PC-3 (cell line): ENCODE measurements around the gene RPRM. TPM values are rescaled to one million over a fixed set of nuclear protein-coding genes. Genes with fewer than 3 reads are reported as not detected.
A peak's percentile ranks its signal among the peaks of the same experiment; 100 is the strongest.

Experiments
- ATAC-seq: fragments of 200-7000 bp; cut with Tn5 transposase; 2 replicates; pipeline ENCODE4 v1.9.1; 2020; ENCODE audit warnings: mild to moderate bottlenecking, moderate library complexity
- BruUV-seq: library from RNA; stranded (reverse); fragments of 400-500 nt; replicated peaks from 2 replicates; lab custom pipeline; 2021; lab: Mats Ljungman, UMichigan
- CTCF ChIA-PET: fragments of 300-600 bp; sonication (Branson Sonifier 250); formaldehyde crosslinking; loops from one replicate; lab custom pipeline; 2022; ENCODE audit warnings: antibody characterized with exemption; lab: Charles Lee
- POLR2A ChIA-PET: fragments of 300-600 bp; sonication (Branson Sonifier 250); formaldehyde crosslinking; loops from one replicate; lab custom pipeline; 2022; ENCODE audit warnings: antibody characterized with exemption; ENCODE audit not compliant: unreplicated experiment; lab: Charles Lee
- DNase-seq: peaks from one replicate; pipeline ENCODE4 v3.0.0-alpha.2; 2015
- H2AFZ ChIP-seq: fragments of 300-600 bp; sonication (generic); 2 replicates; pipeline ENCODE4 v1.6.0; 2016; ENCODE audit warnings: antibody characterized with exemption, low read length
- H3F3A ChIP-seq: fragments of 300-600 bp; sonication (generic); one replicate; pipeline ENCODE4 v1.6.0; 2017; ENCODE audit warnings: antibody characterized with exemption, low read length, control low read depth, mild to moderate bottlenecking; ENCODE audit not compliant: unreplicated experiment
- H3K27ac ChIP-seq: fragments of 300-600 bp; sonication (generic); 2 replicates; pipeline ENCODE4 v1.5.1; 2016; ENCODE audit warnings: mild to moderate bottlenecking, low read length
- H3K27me3 ChIP-seq: fragments of 300-600 bp; sonication (generic); 2 replicates; pipeline ENCODE4 v1.6.1; 2016; ENCODE audit warnings: low read length, mixed read lengths
- H3K36me3 ChIP-seq: fragments of 300-600 bp; sonication (generic); 2 replicates; pipeline ENCODE4 v1.6.1; 2016; ENCODE audit warnings: low read depth, mixed run types, low read length, mixed read lengths
- H3K4me1 ChIP-seq: fragments of 300-600 bp; sonication (generic); 2 replicates; pipeline ENCODE4 v1.5.1; 2016; ENCODE audit warnings: low read length; ENCODE audit not compliant: insufficient read depth
- H3K4me2 ChIP-seq: fragments of 300-600 bp; sonication (generic); 2 replicates; pipeline ENCODE4 v1.6.0; 2016; ENCODE audit warnings: low read length
- H3K4me3 ChIP-seq: fragments of 300-600 bp; sonication (generic); 2 replicates; pipeline ENCODE4 v1.5.1; 2016; ENCODE audit warnings: mild to moderate bottlenecking, low read length, mixed read lengths
- H3K79me2 ChIP-seq: fragments of 300-600 bp; sonication (generic); 2 replicates; pipeline ENCODE4 v1.6.1; 2017; ENCODE audit warnings: low read length, mixed read lengths
- H3K9ac ChIP-seq: fragments of 300-600 bp; sonication (generic); 2 replicates; pipeline ENCODE4 v1.6.0; 2016; ENCODE audit warnings: mild to moderate bottlenecking, low read length
- H3K9me2 ChIP-seq: fragments of 300-600 bp; sonication (generic); replicated peaks from 2 replicates; pipeline ENCODE4 v1.6.1; 2016; ENCODE audit warnings: mixed run types, low read length, mixed read lengths
- H3K9me3 ChIP-seq: fragments of 300-600 bp; sonication (generic); 2 replicates; pipeline ENCODE4 v1.6.1; 2016; ENCODE audit warnings: low read length, mixed read lengths
- H4K20me1 ChIP-seq: fragments of 300-600 bp; sonication (generic); 2 replicates; pipeline ENCODE4 v1.6.1; 2016; ENCODE audit warnings: low read length, mixed read lengths
- EZH2 ChIP-seq: fragments of 300-600 bp; sonication (generic); IDR thresholded peaks from one replicate; pipeline ENCODE4 v1.6.1; 2017; ENCODE audit warnings: antibody characterized with exemption, mild to moderate bottlenecking, low read length; ENCODE audit not compliant: unreplicated experiment
- EZH2phosphoT487 ChIP-seq: fragments of 300-600 bp; sonication (generic); IDR thresholded peaks from 2 replicates; pipeline ENCODE4 v1.6.1; 2018; ENCODE audit warnings: mild to moderate bottlenecking, antibody characterized with exemption, low read length, borderline replicate concordance
- intact Hi-C: fragments of 100-400 bp; cut with micrococcal nuclease; formaldehyde crosslinking; loops from 2 replicates; pipeline ENCODE4 v1.9.0; 2023
- total RNA-seq: library from RNA; depleted of rRNA; stranded (reverse); fragments of >200 nt; gene quantifications from 2 replicates; pipeline ENCODE4 v1.2.3, GENCODE V29; 2014
- TF ChIP-seq, protein P1 (sequence below): fragments of 300-600 bp; sonication (generic); conservative IDR thresholded peaks from 2 replicates; pipeline ENCODE4 v1.5.1; 2017; ENCODE audit warnings: antibody characterized with exemption, low read depth, mild to moderate bottlenecking, low read length

The RPRM gene
- total RNA-seq, 1 experiment from 2014 or later = 1.4 TPM

DNA sequence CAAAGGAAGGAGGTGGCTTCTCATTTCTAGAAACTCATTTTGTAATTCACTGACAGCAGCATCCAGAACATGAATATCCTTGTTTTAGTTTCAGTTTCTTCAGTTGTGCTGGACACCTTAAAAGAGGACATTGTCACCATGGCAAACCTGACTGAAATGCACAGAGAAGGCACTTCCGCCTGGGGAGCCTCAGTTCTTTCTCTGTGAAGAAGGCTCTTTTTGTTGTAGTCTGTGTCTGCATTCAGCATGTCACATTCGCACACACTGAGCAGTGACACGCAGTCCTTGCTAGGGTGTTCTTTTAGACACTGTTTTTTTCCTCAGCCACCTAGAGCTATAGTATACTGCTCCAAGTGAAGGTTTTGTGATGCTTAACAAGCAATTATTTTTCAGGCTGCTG is 9.5 kb upstream of the RPRM start:
- CTCF ChIA-PET = no interaction called here

DNA sequence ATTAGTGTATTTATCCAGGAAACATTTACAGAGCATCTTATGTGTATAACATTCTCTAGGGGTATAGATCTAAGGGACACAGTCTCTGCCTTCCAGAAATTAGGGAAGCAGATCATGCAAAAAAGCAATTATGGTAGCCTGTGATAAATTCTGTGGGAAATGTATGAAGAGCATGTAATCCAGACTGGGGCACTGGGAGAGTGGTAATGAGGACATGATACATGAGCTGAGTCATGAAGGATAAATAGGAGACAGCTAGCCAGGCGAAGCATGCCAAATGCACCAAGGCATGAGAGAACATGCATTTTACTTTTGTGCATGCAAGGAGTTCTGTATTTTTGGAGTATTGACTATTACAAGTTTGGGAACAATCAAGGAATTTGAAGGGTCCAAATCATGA is 8.9 kb upstream of the RPRM start:
- H3F3A ChIP-seq = no peaks in the 10 kb centered on the region
- no peaks in the 10 kb centered on the region for H4K20me1 ChIP-seq
- POLR2A ChIA-PET = no interaction called here
- no peaks in the 10 kb centered on the region for H3K27me3 ChIP-seq
- no peaks in the 10 kb centered on the region for H3K79me2 ChIP-seq
- no peak overlapping the region for H3K27ac ChIP-seq
- no peaks in the 10 kb centered on the region for H3K4me1 ChIP-seq
- H3K9me3 ChIP-seq = no peaks in the 10 kb centered on the region
- CTCF ChIA-PET = no interaction called here
- no peak overlapping the region for H3K9ac ChIP-seq
- H3K4me2 ChIP-seq = no peak overlapping the region
- H2AFZ ChIP-seq = no peak overlapping the region
- no peak overlapping the region for H3K4me3 ChIP-seq
- ATAC-seq = no peak
- H3K9me2 ChIP-seq = no peaks in the 10 kb centered on the region
- DNase-seq = peak; percentile 23
- intact Hi-C loops = no loop called here
- BruUV-seq = no TSS peak
- TF ChIP-seq, protein P1, sequence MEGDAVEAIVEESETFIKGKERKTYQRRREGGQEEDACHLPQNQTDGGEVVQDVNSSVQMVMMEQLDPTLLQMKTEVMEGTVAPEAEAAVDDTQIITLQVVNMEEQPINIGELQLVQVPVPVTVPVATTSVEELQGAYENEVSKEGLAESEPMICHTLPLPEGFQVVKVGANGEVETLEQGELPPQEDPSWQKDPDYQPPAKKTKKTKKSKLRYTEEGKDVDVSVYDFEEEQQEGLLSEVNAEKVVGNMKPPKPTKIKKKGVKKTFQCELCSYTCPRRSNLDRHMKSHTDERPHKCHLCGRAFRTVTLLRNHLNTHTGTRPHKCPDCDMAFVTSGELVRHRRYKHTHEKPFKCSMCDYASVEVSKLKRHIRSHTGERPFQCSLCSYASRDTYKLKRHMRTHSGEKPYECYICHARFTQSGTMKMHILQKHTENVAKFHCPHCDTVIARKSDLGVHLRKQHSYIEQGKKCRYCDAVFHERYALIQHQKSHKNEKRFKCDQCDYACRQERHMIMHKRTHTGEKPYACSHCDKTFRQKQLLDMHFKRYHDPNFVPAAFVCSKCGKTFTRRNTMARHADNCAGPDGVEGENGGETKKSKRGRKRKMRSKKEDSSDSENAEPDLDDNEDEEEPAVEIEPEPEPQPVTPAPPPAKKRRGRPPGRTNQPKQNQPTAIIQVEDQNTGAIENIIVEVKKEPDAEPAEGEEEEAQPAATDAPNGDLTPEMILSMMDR = no peak
- TF ChIP-seq EZH2phosphoT487 (no peak), EZH2 (no peak)
- H3K36me3 ChIP-seq = no peaks in the 10 kb centered on the region

More for the DNA sequence above, 9.5 kb upstream of the RPRM start:
- no peak for ATAC-seq
- no peaks in the 10 kb centered on the region for H3K27me3 ChIP-seq
- H3K9me3 ChIP-seq = no peaks in the 10 kb centered on the region
- H3K9me2 ChIP-seq = no peaks in the 10 kb centered on the region
- H4K20me1 ChIP-seq = no peaks in the 10 kb centered on the region
- no peaks in the 10 kb centered on the region for H3F3A ChIP-seq
- no peak overlapping the region for H3K4me3 ChIP-seq
- BruUV-seq = no TSS peak
- POLR2A ChIA-PET = no interaction called here
- intact Hi-C loops = no loop called here
- no peak overlapping the region for H3K9ac ChIP-seq
- H3K79me2 ChIP-seq = no peaks in the 10 kb centered on the region
- H3K4me2 ChIP-seq = no peak overlapping the region
- TF ChIP-seq EZH2 = no peak
- TF ChIP-seq EZH2phosphoT487 = no peak
- TF ChIP-seq, protein P1 = no peak
- H3K4me1 ChIP-seq = no peaks in the 10 kb centered on the region
- H2AFZ ChIP-seq = no peak overlapping the region
- H3K36me3 ChIP-seq = no peaks in the 10 kb centered on the region
- H3K27ac ChIP-seq = no peak overlapping the region
- no peak for DNase-seq

DNA sequence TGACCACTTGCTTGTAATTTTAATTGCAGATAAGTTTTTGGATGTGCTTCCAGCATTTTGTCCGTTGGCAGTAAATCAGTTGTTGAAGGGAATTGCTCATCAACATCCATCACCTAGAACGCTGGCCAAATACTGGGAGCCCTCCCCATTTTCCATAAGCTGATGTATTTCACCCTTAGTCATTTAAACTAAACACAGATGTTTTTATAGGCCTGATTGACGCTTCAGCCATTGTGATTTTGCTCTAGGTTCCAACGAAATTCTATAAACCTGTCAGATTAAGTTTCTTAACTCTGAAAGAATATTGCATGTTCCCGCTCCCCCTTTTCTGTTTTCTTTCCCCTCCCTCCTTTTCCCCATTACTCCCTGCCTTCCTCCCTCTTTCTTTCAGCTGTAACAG is 1.0 kb upstream of the RPRM start:
- no peaks in the 10 kb centered on the region for H3F3A ChIP-seq
- H3K27ac ChIP-seq = 0 out of 2 replicates have a peak overlapping the region, but pooled peaks have one; percentile 54
- H3K36me3 ChIP-seq = no peaks in the 10 kb centered on the region
- no peak overlapping the region for H3K4me3 ChIP-seq
- TF ChIP-seq EZH2 (no peak), EZH2phosphoT487 (no peak)
- TF ChIP-seq, protein P1 = no peak
- ATAC-seq (no peak), DNase-seq (peak; percentile 54)
- H3K27me3 ChIP-seq = peaks cover 29% of the 10 kb centered on the region
- ChIA-PET POLR2A (no interaction called here), CTCF (no interaction called here)
- H3K9ac ChIP-seq = no peak overlapping the region
- intact Hi-C loops = loop anchor here (2.0 to 5.0 kb wide), 2 partner anchors 317 to 739 kb away; no protein-coding TSS in a partner anchor
- 0 out of 2 replicates have a peak overlapping the region, but pooled peaks have one; percentile 67 for H2AFZ ChIP-seq
- peak overlapping the region; percentile 84; the same call in 1 of the 2 replicates for H3K4me2 ChIP-seq
- no peaks in the 10 kb centered on the region for H3K9me3 ChIP-seq
- no TSS peak for BruUV-seq
- no peaks in the 10 kb centered on the region for H4K20me1 ChIP-seq
- no peaks in the 10 kb centered on the region for H3K79me2 ChIP-seq
- no peaks in the 10 kb centered on the region for H3K9me2 ChIP-seq
- H3K4me1 ChIP-seq = peaks cover 11% of the 10 kb centered on the region
